OCI-LY7 (cell line): Measurements from ENCODE around the gene KCNT1. TPM values are rescaled to one million over a fixed set of nuclear protein-coding genes. Genes with fewer than 3 reads are reported as not detected.

Experiments used
- BruUV-seq: library from RNA; stranded (reverse); fragments of 400-500 nt; replicated peaks from 2 replicates; lab custom pipeline; 2021; lab: Mats Ljungman, UMichigan
- CTCF ChIA-PET: fragments of 300-600 bp; sonication (Branson Sonifier 250); formaldehyde crosslinking; loops from one replicate; lab custom pipeline; 2022; ENCODE audit warnings: antibody characterized with exemption; ENCODE audit not compliant: unreplicated experiment; lab: Charles Lee
- POLR2A ChIA-PET: fragments of 300-600 bp; sonication (Branson Sonifier 250); formaldehyde crosslinking; loops from one replicate; lab custom pipeline; 2022; ENCODE audit warnings: antibody characterized with exemption; lab: Charles Lee
- DNase-seq: peaks from one replicate; pipeline ENCODE4 v3.0.0-alpha.2; 2015; ENCODE audit warnings: low spot score
- H2AFZ ChIP-seq: fragments of 200-600 bp; sonication (generic), shearing (Covaris generic); 2 replicates; pipeline ENCODE4 v1.6.1; 2014; ENCODE audit warnings: mild to moderate bottlenecking, antibody characterized with exemption, low read length, moderate library complexity
- H3K27ac ChIP-seq: fragments of 200-600 bp; sonication (generic); 2 replicates; pipeline ENCODE4 v1.5.1; 2014; ENCODE audit warnings: mixed run types, low read depth, mild to moderate bottlenecking, moderate library complexity, low read length, inconsistent platforms; ENCODE audit not compliant: poor library complexity, severe bottlenecking
- H3K36me3 ChIP-seq: fragments of 200-600 bp; sonication (generic); 2 replicates; pipeline ENCODE4 v1.6.1; 2014; ENCODE audit warnings: mild to moderate bottlenecking, antibody characterized with exemption, low read length, moderate library complexity, mixed read lengths; ENCODE audit not compliant: insufficient read depth
- H3K4me1 ChIP-seq: fragments of 200-600 bp; sonication (generic); 2 replicates; pipeline ENCODE4 v1.5.1; 2014; ENCODE audit warnings: mild to moderate bottlenecking, low read length; ENCODE audit not compliant: insufficient read depth, poor library complexity, severe bottlenecking
- H3K4me2 ChIP-seq: fragments of 200-600 bp; sonication (generic); 2 replicates; pipeline ENCODE4 v1.6.1; 2014; ENCODE audit warnings: mild to moderate bottlenecking, low read length
- H3K4me3 ChIP-seq: fragments of 200-600 bp; sonication (generic); 2 replicates; pipeline ENCODE4 v1.5.1; 2014; ENCODE audit warnings: mild to moderate bottlenecking, low read depth, low read length; ENCODE audit not compliant: poor library complexity, severe bottlenecking
- H3K79me2 ChIP-seq: fragments of 200-600 bp; sonication (generic); 2 replicates; pipeline ENCODE4 v1.6.1; 2016; ENCODE audit warnings: low read depth, mild to moderate bottlenecking, low read length, moderate library complexity, mixed read lengths; ENCODE audit not compliant: insufficient read depth
- H3K9me2 ChIP-seq: fragments of 200-600 bp; sonication (generic); 2 replicates; pipeline ENCODE4 v1.6.1; 2016; ENCODE audit warnings: mild to moderate bottlenecking, low read length, mixed read lengths; ENCODE audit not compliant: insufficient read depth
- H3K9me3 ChIP-seq: fragments of 200-600 bp; sonication (generic); 2 replicates; pipeline ENCODE4 v1.6.1; 2014; ENCODE audit warnings: mild to moderate bottlenecking, mixed run types, low read length, mixed read lengths
- H4K20me1 ChIP-seq: fragments of 200-600 bp; sonication (generic); 2 replicates; pipeline ENCODE4 v1.6.1; 2014; ENCODE audit warnings: mild to moderate bottlenecking, antibody characterized with exemption, low read length, moderate library complexity, mixed read lengths; ENCODE audit not compliant: insufficient read depth
- CTCF ChIP-seq: fragments of 200-600 bp; sonication (generic); conservative IDR thresholded peaks from 2 replicates; pipeline ENCODE4 v1.5.1; 2014; ENCODE audit warnings: mild to moderate bottlenecking, antibody characterized with exemption, low read length, moderate library complexity, mixed read lengths
- EZH2phosphoT487 ChIP-seq: fragments of 200-600 bp; sonication (generic); IDR thresholded peaks from 2 replicates; pipeline ENCODE4 v1.6.1; 2018; ENCODE audit warnings: low read depth, borderline replicate concordance, mild to moderate bottlenecking, mixed run types, antibody characterized with exemption, low read length, moderate library complexity, mixed read lengths
- intact Hi-C: fragments of 100-400 bp; cut with micrococcal nuclease; formaldehyde crosslinking; loops from one replicate; pipeline ENCODE4 v1.10.0; 2022; ENCODE audit not compliant: unreplicated experiment
- total RNA-seq, 2 experiments: library from RNA; depleted of rRNA in 1 of 2; stranded (reverse); fragments of >200 nt in 1 of 2; shearing (Covaris generic) in 1 of 2; gene quantifications; 2 replicates each; pipeline ENCODE4 v1.2.3, GENCODE V29; 2014 to 2022

Gene KCNT1
- total RNA-seq, 2 experiments from 2014 or later: not detected

- BruUV-seq: no TSS peak
- Histone ChIP-seq H3K79me2 (no peaks in the 10 kb centered on the region), H3K4me2 (no peak overlapping the region), H3K36me3 (no peaks in the 10 kb centered on the region), H4K20me1 (no peaks in the 10 kb centered on the region), H2AFZ (no peak overlapping the region), H3K27ac (no peak overlapping the region), H3K4me1 (no peaks in the 10 kb centered on the region), H3K4me3 (no peak overlapping the region), H3K9me3 (no peaks in the 10 kb centered on the region), H3K9me2 (no peaks in the 10 kb centered on the region)
- no peak for DNase-seq
- intact Hi-C loops: no loop called here
- ChIA-PET POLR2A (no interaction called here), CTCF (no interaction called here)
- TF ChIP-seq EZH2phosphoT487 (no peak), CTCF (no peak)
These were observed 83.1 kb downstream of the KCNT1 start for GRCh38 chr9:135785013-135785575.

GRCh38 chr9:135786146-135786690, 84.2 kb downstream of the KCNT1 start:
- intact Hi-C loops: no loop called here
- H3K27ac ChIP-seq: no peak overlapping the region
- H3K9me3 ChIP-seq: no peaks in the 10 kb centered on the region
- no peaks in the 10 kb centered on the region for H4K20me1 ChIP-seq
- no peaks in the 10 kb centered on the region for H3K36me3 ChIP-seq
- no peak overlapping the region for H3K4me2 ChIP-seq
- no peaks in the 10 kb centered on the region for H3K79me2 ChIP-seq
- no peak overlapping the region for H2AFZ ChIP-seq
- no peak overlapping the region for H3K4me3 ChIP-seq
- POLR2A ChIA-PET: no interaction called here
- CTCF ChIA-PET: interaction anchor here (0.6 kb wide), 1 partner anchor 855 kb away, joined by 3 read pairs; no protein-coding TSS in a partner anchor
- DNase-seq: no peak
- no TSS peak for BruUV-seq
- TF ChIP-seq CTCF: no peak
- no peak for TF ChIP-seq EZH2phosphoT487
- H3K9me2 ChIP-seq: no peaks in the 10 kb centered on the region
- no peaks in the 10 kb centered on the region for H3K4me1 ChIP-seq

- POLR2A ChIA-PET: no interaction called here
These were observed 85.3 kb downstream of the KCNT1 start for GRCh38 chr9:135787317-135787716.

More at GRCh38 chr9:135787317-135787716, 85.3 kb downstream of the KCNT1 start:
- Histone ChIP-seq H3K9me3 (no peaks in the 10 kb centered on the region), H3K27ac (no peak overlapping the region), H4K20me1 (no peaks in the 10 kb centered on the region), H3K4me1 (no peaks in the 10 kb centered on the region), H3K4me2 (no peak overlapping the region), H3K36me3 (no peaks in the 10 kb centered on the region), H3K4me3 (no peak overlapping the region), H3K9me2 (no peaks in the 10 kb centered on the region), H2AFZ (no peak overlapping the region), H3K79me2 (no peaks in the 10 kb centered on the region)
- intact Hi-C loops: no loop called here
- TF ChIP-seq EZH2phosphoT487: no peak
- TF ChIP-seq CTCF: no peak
- CTCF ChIA-PET: no interaction called here
- no peak for DNase-seq
- BruUV-seq: no TSS peak
